RKO (cell line): ENCODE results near the gene LONP2.
A peak's percentile ranks its signal among the peaks of the same experiment; 100 is the strongest.

Experiments used
- DNase-seq: peaks from one replicate; pipeline ENCODE4 v3.0.0-alpha.2; 2016; ENCODE audit warnings: low spot score

LONP2 gene, protein sequence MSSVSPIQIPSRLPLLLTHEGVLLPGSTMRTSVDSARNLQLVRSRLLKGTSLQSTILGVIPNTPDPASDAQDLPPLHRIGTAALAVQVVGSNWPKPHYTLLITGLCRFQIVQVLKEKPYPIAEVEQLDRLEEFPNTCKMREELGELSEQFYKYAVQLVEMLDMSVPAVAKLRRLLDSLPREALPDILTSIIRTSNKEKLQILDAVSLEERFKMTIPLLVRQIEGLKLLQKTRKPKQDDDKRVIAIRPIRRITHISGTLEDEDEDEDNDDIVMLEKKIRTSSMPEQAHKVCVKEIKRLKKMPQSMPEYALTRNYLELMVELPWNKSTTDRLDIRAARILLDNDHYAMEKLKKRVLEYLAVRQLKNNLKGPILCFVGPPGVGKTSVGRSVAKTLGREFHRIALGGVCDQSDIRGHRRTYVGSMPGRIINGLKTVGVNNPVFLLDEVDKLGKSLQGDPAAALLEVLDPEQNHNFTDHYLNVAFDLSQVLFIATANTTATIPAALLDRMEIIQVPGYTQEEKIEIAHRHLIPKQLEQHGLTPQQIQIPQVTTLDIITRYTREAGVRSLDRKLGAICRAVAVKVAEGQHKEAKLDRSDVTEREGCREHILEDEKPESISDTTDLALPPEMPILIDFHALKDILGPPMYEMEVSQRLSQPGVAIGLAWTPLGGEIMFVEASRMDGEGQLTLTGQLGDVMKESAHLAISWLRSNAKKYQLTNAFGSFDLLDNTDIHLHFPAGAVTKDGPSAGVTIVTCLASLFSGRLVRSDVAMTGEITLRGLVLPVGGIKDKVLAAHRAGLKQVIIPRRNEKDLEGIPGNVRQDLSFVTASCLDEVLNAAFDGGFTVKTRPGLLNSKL

GRCh38 chr16:48244080-48244862 lies at the start of gene LONP2:
Gene LONP2 (plus strand): TSS chr16:48244300. CDS start chr16:48244389, 89 bp downstream.
- peak; percentile 90 for DNase-seq

DNA sequence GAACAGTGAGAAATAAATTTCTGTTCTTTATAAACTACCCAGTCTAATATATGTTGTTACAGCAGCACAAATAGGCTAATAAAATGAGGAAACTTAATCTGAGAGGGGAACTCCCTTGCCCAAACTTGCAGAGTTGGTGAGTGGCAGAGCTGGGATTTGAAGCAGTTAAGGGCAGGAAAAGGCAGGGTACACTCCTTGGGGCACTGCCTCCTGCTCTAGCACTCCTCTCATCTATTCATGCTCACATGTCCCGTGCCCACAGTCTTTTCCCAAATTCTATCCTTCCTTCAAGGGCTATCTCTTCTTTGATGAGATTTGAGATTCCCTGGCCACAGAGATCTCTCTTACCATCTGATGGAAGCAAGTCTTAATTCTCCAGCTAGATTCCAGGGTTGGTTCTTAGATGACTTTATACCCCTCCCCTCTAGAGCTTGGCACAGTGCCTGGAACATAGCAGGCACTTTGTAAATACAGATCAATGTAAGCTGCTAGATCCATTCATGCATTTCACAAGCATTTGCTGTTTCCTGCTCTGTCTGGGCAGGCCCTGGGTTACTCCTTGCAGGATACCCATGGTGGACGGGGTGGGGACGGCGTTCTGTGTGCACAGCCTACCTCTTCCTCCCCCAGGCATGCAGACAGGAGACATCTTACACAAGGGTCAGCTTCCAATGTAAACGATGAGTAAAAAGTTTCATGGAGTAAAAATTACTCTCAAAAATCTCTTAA lies 49.1 kb upstream of the LONP2 start:
- DNase-seq = no peak

GRCh38 chr16:48197294-48197693 lies 46.8 kb upstream of the LONP2 start:
- peak; percentile 94 for DNase-seq

DNA sequence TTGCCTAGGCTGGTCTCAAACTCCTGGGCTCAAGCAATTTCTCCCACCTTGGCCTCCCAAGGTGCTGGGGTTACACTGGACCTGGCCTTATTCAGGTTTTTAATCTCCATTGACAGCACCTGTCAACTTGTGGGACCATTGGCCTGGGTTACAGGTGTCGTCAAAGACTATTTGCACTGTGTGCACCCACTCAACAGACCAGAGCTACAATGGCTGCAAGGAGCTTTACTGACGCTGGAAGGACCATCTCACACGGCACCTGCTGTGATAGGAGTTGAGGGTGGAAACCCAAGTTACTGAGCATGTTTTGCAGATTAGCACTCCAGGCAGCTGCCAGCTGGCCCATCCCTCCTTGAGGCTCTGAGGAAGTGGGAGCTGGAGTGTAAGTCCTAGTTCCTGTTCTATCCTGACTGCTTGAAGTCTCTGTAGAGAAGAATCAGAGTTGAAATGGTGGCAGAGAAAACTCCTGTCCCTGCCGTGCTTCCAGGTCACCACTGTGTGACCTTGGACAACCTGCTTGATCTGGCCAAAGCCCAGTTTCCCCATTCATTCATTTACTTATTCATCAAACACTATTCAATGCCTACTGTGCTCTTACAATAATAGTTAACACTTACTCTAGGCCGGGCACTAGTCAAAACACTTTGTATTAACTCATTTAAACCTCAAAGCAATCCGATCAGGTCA lies 42.4 kb upstream of the LONP2 start:
- DNase-seq = no peak

- DNase-seq = no peak
Measured at GRCh38 chr16:48203974-48204824, 39.9 kb upstream of the LONP2 start.

DNA sequence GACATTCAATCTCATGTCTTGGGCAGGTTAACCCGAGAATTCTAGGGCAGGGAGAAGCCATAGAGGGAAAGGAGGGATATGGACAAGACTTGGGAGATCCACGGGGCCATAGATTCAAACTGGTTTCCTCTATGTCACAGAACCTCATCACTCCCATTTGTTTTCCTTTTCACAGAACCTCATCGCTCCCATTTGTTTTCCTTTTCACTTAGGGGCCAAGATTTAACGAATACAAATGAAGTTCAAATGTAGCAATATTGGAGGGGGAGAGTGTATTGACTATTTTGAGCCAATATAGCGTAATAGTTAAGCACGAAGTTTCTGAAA lies 39.3 kb upstream of the LONP2 start:
- no peak for DNase-seq

DNA sequence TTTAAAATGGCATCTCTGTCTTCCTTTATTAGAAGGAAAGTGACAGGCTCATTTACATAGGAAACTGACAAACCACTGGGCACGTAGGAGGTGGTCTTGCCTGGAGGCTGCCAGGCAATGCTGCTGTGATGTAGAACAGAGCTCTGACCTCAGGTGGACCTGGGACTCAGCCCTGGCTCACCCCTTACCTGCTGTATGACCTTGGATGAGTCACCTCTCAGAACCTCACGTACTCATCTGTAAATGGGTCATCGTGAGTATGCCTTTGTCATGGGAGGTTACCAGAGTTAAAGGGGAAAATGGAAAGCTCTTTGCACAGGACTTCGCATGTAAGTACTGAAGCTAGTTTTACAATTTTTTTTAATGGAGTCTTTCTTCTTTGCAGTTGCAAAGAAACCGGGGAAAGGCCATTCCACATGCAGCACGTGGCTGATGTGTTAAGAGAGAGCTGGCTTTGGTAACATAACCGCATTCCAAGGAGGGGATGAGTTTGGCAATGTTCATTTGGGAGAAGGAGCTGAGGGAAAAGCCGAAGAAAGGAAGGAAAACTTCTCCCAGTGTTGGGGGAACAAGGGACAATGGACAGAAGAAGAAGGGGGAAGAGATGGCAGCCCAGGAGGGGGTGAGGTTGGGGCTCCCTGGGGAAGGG lies 37.4 kb upstream of the LONP2 start:
- peak; percentile 52 for DNase-seq

DNA sequence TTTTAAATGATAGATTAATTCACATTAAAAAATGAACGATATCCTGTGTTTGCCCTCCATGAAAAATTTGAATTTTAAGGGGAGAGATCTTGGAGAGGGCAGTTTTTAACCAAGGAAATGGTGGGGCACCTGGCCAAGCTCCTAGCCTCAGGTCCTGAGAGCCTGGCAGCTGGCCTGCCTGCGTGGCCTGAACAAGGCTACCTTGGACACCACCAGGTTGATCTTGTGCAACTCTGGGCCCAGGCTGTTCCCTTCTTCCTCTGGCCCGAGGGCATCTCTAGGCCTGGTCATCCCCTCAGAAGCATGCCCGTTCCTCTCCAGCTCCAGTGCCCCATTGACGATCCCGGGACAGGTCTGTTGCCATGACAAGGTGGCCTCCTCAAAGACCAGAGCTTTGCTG lies 33.4 kb upstream of the LONP2 start:
- DNase-seq = no peak

- DNase-seq = no peak
Measured at GRCh38 chr16:48212033-48212432, 32.1 kb upstream of the LONP2 start.

GRCh38 chr16:48215738-48216137 lies 28.4 kb upstream of the LONP2 start:
- DNase-seq = no peak

DNA sequence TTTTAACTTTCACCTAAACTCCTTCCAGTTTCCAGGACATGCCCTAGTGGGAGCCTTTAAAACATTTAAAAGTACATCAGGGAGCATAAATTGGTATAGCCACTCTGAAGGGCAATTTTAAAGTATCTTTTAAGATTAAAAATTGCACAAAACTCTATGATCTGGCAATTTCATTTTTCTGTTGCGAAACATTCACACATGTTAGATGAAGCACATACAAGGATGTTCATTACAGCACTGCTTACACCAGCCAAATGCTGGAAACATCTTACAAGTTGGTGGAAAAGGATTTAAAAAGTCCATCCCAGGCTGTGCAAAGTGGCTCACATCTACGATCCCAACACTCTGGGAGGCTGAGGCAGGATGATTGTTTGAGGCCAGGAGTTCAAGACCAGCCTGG lies 26.4 kb upstream of the LONP2 start:
- DNase-seq = no peak

GRCh38 chr16:48218473-48218872 lies 25.6 kb upstream of the LONP2 start:
- DNase-seq = no peak

GRCh38 chr16:48220891-48221290 lies 23.2 kb upstream of the LONP2 start:
- no peak for DNase-seq

DNA sequence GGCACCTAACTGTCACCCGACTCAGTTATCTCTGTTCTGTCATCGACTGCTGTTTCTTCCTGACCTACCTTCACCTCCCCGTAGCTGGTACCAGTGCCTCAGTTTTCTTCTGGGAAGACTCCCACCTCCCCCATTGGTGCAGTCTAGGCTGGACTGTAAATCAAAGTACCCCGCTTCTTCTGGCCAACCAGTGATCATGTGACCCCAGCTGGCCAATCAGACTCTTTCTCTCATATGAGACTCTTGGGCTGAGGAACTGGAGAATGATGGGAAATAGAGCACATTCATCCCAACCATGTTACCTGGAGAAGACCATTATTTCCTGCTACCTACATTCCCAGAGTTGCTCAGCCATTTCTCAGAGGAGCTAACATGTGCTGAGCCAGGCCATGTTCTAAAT lies 20.6 kb upstream of the LONP2 start:
- DNase-seq = no peak

DNA sequence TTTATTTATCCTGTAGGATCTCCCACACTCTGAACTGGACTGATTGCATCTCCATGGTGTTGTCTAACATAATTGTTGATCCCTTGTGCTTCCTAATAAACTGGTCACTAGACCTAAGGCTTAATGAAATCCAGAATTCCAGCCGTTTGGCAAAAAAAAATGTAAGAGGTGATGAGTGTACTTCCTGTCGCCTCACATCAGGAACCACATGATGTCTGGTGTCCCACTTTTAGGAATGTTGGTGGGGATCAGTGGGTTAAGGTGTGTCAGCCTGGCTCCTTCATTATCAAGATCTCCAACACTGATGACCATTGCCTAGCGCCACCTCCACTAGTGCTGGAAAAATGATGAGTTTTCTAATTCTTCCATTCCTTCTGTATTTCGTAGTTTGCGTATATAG lies 18.6 kb upstream of the LONP2 start:
- peak; percentile 26 for DNase-seq

DNA sequence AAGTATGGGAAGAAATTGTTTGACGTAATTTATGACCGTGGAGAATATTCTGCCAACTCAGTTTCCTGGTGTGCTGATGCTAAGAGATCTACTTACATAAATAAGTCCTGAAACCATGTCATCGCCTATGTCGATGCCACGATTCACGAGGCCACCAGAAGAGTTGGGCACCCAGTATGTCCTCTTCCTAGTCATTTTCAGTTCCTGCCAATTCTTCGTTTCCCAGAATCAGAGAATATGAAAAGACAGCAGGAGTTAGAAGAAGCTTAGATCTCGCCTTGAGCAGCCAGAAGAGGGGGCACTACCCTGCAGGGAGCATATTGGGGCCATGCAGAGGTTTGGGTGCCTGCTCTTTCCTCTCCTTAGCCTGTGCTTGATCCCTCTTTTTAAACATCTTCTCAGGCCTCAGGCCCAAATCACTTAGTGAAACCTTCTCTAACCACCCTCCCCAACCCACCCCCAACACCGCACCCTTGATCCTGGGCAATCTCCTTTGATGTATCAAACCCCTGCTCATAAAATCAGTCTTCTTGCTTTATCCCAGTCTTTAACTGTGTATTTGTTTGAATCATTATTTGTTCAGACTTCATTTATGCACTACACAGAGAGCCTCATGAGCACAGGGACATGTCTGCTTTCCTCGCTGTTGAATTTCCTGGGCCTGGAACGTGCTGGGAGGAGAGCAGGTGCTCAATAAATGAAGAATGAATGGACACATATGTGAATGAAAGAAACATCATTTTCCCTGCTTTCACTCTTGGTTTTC lies 12.2 kb upstream of the LONP2 start:
- peak; percentile 37 for DNase-seq

- peak; percentile 27 for DNase-seq
Measured at GRCh38 chr16:48232493-48233040, 11.5 kb upstream of the LONP2 start.

DNA sequence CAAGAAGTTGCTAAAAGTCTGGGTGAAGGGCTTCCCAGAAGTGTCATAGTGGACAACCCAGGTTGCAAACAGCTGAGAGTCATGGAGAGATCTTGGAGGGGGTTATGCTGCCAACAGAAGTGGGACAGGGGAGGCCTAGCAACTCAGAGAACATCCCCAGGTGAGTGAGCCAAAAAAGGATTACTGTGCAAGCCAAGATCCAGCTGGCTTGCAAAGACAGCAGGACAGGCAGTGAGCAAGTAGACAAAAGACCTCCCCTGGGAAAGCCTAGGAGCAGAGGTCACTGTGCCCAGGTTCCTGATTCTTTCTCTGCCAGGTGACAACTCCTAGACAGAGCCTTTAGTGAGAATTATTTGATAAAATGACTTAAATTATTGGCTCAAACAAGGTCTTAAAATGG lies 9.5 kb upstream of the LONP2 start:
- no peak for DNase-seq

DNA sequence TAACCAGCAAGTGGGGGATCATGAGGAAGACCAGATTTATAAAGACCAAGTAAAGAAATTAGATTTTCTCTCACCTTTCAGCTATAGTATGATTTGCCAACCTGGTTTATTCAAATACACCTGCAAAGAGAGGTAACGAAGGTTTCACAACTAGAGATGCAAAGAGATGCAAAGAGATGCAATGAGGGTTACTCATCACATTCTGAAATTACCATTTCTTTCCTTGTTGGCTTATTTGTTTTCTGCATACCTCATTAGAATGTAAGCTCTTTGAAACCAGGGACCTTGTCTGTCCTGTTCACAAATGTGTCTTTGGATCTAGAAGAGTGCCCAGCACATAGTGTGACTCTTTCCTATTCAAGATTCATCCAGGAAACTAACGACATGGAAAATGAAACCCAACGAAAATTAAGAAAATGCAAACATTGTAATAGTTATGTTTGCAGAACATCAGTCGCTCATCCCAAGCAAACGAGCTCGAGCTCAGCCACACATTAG lies 9.0 kb upstream of the LONP2 start:
- no peak for DNase-seq
